K562 (cell line): ENCODE measurements around the gene SCAMP5. TPM values are rescaled to one million over a fixed set of nuclear protein-coding genes. Genes with fewer than 3 reads are reported as not detected.
A peak's percentile ranks its signal among the peaks of the same experiment; 100 is the strongest.

Experiments
- CREM ChIP-seq: IDR thresholded peaks from 2 replicates; pipeline ENCODE4 v1.6.1; 2014; ENCODE audit warnings: antibody characterized with exemption, low read depth
- DNMT1 ChIP-seq: fragments of 450-650 bp; IDR thresholded peaks from 2 replicates; pipeline ENCODE4 v1.6.1; 2016; ENCODE audit warnings: antibody characterized with exemption, mild to moderate bottlenecking
- DPF2 ChIP-seq: fragments of 450-650 bp; IDR thresholded peaks from 2 replicates; pipeline ENCODE4 v1.6.1; 2016
- IRF1 ChIP-seq: sonication (generic); formaldehyde crosslinking; IDR thresholded peaks from 2 replicates; pipeline ENCODE4 v1.8.0; 2022; ENCODE audit warnings: missing genetic modification reagents, mild to moderate bottlenecking, borderline replicate concordance
- RBFOX2 ChIP-seq: fragments of 200-400 bp; formaldehyde crosslinking; IDR thresholded peaks from 2 replicates; pipeline ENCODE4 v1.6.1; 2017; ENCODE audit warnings: low read depth, mild to moderate bottlenecking, low read length, moderate library complexity
- SIN3B ChIP-seq: fragments of 450-650 bp; IDR thresholded peaks from 2 replicates; pipeline ENCODE4 v1.6.1; 2017; ENCODE audit warnings: low read depth, mild to moderate bottlenecking, moderate library complexity
- SMARCB1 ChIP-seq: IDR thresholded peaks from 2 replicates; pipeline ENCODE4 v1.6.1; 2011; ENCODE audit warnings: improper control_type of control experiment, low read depth; ENCODE audit not compliant: insufficient read length
- SMARCC2 ChIP-seq: fragments of 450-650 bp; IDR thresholded peaks from 2 replicates; pipeline ENCODE4 v1.6.1; 2017; ENCODE audit warnings: antibody characterized with exemption, moderate library complexity, mild to moderate bottlenecking, low read depth
- STAT5B ChIP-seq: fragments of 250-450 bp; sonication (Bioruptor Pico); IDR thresholded peaks from 2 replicates; pipeline ENCODE4 v1.8.0; 2021; ENCODE audit warnings: mild to moderate bottlenecking, inconsistent platforms
- TCF3 ChIP-seq: sonication (generic); formaldehyde crosslinking; IDR thresholded peaks from 2 replicates; pipeline ENCODE4 v1.4.0; 2020; ENCODE audit warnings: mild to moderate bottlenecking, missing genetic modification reagents
- USF2 ChIP-seq: sonication (generic); formaldehyde crosslinking; IDR thresholded peaks from 2 replicates; pipeline ENCODE4 v1.5.0; 2020; ENCODE audit warnings: missing genetic modification reagents
- ZBTB33 ChIP-seq: sonication (generic); formaldehyde crosslinking; IDR thresholded peaks from 2 replicates; pipeline ENCODE4 v1.8.1; 2023; ENCODE audit warnings: mild to moderate bottlenecking, missing genetic modification reagents
- ZNF224 ChIP-seq: sonication (generic); formaldehyde crosslinking; IDR thresholded peaks from 2 replicates; pipeline ENCODE4 v1.8.0; 2022; ENCODE audit warnings: mild to moderate bottlenecking, missing genetic modification reagents
- ZNF584 ChIP-seq: fragments of 200-800 bp; sonication (Bioruptor generic); IDR thresholded peaks from 2 replicates; pipeline ENCODE4 v1.6.1; 2016; ENCODE audit warnings: low read depth, mild to moderate bottlenecking, missing genetic modification characterization, missing compliant biosample characterization
- polyA plus RNA-seq, 8 experiments: library from polyadenylated mRNA; depleted of rRNA in 4 of 8; stranded (reverse) in 5 of 8; unstranded in 3 of 8; fragments of >200 nt; fragmentation: Nextera tagmentation in 2 of 8; fragmentation: Illumina TruSeq in 1 of 8; extraction: Ambion mirVana in 2 of 8; extraction: Trizol in 1 of 8; gene quantifications; 2 replicates each; pipeline versions ENCODE4 v1.2.1 to v1.2.3, GENCODE V29; 2011 to 2014; ENCODE audit warnings: inconsistent platforms in 1 of 8, missing spikeins in 1 of 8
- total RNA-seq, 7 experiments: library from RNA; depleted of rRNA in 6 of 7; stranded (reverse); fragments of >200 nt in 6 of 7; fragmentation: Illumina TruSeq in 2 of 7; extraction: Trizol in 2 of 7; gene quantifications; 2 replicates each; pipeline versions ENCODE4 v1.2.1 to v1.2.3, GENCODE V29; 2011 to 2021; ENCODE audit warnings: low replicate concordance in 1 of 7

SCAMP5 gene
- total and polyA plus RNA-seq, 9 of the 15 experiments (the other 6 are each of a cell fraction or from before 2014, with no cell fraction given) = 0.09 to 0.29 (median 0.19) TPM; not detected in 5

GRCh38 chr15:75043509-75044257 is 48.3 kb downstream of the SCAMP5 start (continued):
- TF ChIP-seq IRF1 (CRISPR knock-in tag) (no peak), ZBTB33 (peak; percentile 19; the same call in 1 of the 2 replicates), SMARCC2 (no peak), ZNF224 (no peak), SIN3B (no peak), RBFOX2 (peak; percentile 76), TCF3 (CRISPR knock-in tag) (peak; percentile 77), CREM (peak; percentile 84), STAT5B (CRISPR knock-in tag) (no peak), USF2 (CRISPR knock-in tag) (peak; percentile 86), DPF2 (peak; percentile 42; the same call in 1 of the 2 replicates), ZNF584 (CRISPR knock-in tag) (peak; percentile 84; the same call in 1 of the 2 replicates), DNMT1 (0 out of 2 replicates have a peak, but pooled peaks have one; percentile 74), SMARCB1 (no peak)
